Stimulated activated CD8-positive, alpha-beta memory T cell treated with anti-CD3 and anti-CD28 coated beads, Interleukin-4, amount 100 ng/mL, for 4 hours (primary cell): ENCODE measurements around the gene EAPP.
"Not testable (repeated sequence)": the region's sequence is repeated elsewhere in the genome, so short reads cannot be mapped to it uniquely, and the experiment has no call there.

Experiments
- DNase-seq, 2 donors: peaks; one replicate each; pipeline ENCODE4 v3.0.0-alpha.2; 2020; ENCODE audit warnings: low read depth in 2 of 2, low spot score in 1 of 2

EAPP gene

GRCh38 chr14:34488528-34488927, 51.0 kb downstream of the EAPP start:
- no peak for DNase-seq

GRCh38 chr14:34484726-34485125, 54.8 kb downstream of the EAPP start:
- DNase-seq = no peak

- no peak for DNase-seq
Measured at GRCh38 chr14:34482463-34482862, 57.0 kb downstream of the EAPP start.

DNA sequence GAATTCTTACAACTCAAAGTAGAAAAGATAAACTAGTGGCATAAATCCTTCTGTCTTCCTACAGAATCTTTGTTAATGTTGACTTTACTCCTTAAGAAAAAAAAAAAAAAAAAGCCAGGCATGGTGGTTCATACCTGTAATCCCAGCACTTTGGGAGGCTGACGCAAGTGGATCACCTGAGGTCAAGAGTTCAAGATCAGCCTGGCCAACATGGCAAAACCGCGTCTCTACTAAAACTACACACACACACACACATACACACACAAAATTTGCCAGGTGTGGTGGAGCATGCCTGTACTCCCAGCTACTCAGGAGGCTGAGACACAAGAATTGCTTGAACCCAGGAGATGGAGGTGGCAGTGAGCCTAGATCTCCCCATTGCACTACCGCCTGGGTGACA, 59.8 kb downstream of the EAPP start:
- DNase-seq = no peak

DNA sequence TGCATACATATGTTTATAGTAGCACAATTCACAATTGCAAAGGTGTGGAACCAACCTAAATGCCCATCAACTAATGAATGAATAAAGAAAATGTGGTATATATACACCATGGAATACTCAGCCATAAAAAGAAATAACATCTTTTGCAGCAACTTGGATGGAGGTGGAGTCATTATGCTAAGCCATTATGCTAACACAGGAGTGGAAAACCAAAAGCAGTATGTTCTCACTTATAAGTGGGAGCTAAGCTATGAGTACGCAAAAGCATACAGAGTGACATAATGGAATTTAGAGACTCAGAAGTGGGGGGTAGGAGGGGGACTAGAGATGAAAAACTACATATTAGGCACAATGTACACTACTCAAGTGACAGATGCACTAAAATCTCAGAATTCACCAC, 61.2 kb downstream of the EAPP start:
- DNase-seq = no peak

DNA sequence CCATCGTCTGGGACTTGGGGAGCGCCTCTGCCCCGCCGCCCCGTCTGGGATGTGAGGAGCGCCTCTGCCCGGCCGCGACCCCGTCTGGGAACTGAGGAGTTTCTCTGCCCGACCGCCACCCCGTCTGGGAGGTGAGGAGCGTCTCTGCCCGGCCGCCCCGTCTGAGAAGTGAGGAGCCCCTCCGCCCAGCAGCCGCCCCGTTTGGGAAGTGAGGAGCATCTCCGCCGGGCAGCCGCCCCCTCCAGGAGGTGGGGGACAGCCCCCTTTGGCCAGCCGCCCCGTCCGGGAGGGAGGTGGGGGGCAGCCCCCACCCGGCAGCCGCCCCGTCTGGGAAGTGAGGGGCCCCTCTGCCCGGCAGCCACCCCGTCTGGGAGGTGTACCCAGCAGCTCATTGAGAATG, 63.5 kb downstream of the EAPP start:
- not testable (repeated sequence) for DNase-seq

DNA sequence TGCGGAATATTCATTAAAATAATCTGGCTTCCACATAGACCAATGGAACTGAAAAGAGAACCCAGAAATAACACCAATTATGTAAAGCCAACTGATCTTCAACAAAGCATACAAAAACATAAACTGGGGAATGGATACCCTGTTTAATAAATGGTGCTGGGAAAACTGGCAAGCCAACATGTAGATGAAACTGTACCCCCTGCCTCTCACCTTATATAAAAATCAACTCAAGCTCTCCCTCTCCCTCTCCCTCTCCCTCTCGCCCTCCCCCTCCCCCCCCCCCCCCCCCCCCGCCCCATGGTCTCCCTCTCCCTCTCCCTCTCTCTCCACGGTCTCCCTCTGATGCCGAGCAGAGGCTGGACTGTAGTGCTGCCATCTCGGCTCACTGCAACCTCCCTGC, 64.3 kb downstream of the EAPP start:
- no peak for DNase-seq

GRCh38 chr14:34474187-34474679, 65.3 kb downstream of the EAPP start:
- DNase-seq = no peak

DNA sequence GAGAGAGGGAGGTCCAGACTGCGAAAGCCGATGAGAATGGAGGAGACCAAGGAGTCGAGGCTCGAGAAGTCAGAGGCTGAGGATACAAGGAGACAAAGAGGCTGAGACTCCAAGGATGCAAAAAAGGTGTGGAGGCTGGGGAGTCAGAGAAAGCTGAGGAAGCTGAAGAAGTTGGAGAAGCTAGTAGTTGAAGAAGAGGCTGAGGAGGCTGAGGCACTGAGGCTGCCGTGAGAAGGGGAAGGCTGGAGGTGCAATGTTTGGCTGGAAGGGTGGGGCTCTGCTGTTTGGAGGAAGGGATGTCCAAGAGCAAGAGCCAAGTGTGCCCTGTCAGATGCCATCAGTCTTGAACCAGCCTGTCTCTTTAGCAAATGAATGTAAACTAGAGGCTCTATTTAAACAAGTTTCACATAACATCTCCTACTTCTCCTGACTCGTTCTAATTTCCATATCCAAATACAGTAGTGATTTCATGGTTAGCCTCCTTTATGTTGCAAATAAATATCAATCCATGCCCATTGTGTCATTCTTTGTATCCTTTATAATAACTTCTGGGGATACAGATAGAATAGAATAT, 66.7 kb downstream of the EAPP start:
- no peak for DNase-seq

DNA sequence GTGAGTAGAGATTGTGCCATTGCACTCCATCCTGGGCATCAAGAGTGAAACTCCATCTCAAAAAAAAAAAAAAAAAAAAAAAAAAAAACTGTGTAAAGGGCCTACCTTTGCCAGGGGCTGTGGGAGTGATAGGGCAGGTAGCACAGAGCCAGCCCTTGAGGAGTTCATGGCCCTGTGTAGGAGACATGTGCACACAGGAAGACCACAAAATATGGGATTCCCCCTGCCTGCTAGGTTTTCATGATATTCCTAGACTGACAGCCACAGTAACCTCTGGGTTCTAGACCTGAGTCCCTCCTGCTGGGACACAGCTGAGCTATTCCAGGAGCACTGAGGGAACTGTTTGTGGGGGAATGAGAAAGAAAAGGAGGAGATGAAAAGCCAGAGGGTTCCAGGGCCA, 69.2 kb downstream of the EAPP start:
- no peak for DNase-seq

DNA sequence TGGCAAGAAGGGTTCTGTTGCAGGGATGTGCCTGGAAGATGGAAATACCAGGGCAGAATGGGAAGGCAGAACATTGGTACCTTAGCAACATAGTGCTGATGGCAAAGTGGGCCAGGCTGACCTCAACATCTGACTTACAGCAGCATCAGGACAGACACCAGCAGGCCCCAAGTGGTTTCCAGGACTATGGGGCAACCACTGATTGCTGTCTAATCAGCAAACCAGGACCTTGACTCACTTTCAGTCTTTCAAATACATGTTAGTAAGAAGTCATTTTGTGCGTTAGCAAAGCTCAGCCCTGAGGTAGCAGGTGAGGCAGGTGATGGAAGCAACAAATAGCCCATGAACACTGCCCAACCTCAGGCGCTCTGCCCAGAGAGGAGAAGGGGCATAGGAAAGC, 72.8 kb downstream of the EAPP start:
- DNase-seq = no peak
